Brain pericyte (primary cell): ENCODE measurements around the gene ADCK1.
"Not testable (repeated sequence)": the region's sequence is repeated elsewhere in the genome, so short reads cannot be mapped to it uniquely, and the experiment has no call there.

Source experiments
- DNase-seq: peaks from one replicate; pipeline ENCODE4 v3.0.0-alpha.2; 2012; ENCODE audit warnings: low read depth, low spot score

Gene ADCK1, protein sequence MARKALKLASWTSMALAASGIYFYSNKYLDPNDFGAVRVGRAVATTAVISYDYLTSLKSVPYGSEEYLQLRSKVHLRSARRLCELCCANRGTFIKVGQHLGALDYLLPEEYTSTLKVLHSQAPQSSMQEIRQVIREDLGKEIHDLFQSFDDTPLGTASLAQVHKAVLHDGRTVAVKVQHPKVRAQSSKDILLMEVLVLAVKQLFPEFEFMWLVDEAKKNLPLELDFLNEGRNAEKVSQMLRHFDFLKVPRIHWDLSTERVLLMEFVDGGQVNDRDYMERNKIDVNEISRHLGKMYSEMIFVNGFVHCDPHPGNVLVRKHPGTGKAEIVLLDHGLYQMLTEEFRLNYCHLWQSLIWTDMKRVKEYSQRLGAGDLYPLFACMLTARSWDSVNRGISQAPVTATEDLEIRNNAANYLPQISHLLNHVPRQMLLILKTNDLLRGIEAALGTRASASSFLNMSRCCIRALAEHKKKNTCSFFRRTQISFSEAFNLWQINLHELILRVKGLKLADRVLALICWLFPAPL

DNA sequence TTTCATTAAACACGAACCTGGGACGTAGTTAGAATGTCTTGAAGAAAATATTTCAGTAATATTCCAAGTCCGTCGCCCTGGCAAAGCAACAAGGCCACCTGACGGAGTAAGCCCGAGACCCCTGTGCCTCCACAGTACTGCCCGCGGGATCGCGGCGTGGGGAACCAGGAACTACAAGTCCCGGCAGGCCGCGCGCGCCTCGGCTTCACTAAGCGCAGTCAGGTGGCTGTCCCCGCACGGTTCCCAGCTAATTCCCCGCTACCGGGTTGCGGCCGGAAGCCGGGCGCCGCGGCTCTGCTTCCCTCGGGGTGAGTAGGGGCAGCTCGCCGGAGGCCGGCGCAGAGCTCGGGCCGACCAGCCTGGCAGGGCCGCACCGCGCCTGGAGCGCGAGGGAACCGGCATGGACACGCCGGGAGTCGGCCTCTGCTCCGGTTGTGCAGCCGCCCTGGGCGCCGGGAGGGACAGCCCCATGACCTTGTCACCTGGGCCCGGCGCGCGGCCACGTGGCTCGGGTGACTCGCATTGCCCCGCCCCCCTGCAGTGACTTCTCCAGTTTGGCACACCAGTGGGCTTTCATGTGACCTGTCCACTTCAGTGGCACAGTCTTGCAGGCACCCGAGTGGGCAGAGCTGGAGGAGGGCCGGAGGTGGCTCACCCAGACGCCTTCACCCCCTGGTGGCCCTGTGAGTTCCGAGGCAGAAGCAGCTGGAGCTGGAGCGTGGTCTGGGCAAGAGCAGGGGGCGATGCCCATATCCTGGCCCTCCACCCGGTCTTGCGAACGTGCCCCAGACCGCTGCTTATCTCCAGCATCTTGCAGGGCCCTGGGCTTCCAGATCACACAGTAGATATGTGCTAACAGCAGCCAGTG, at the start of gene ADCK1:
TSS of gene ADCK1 (plus strand) at position 247 of the 868 bp plus-strand sequence. CDS start 18,870 bp downstream, outside the sequence.
- peak; percentile 6 for DNase-seq

DNA sequence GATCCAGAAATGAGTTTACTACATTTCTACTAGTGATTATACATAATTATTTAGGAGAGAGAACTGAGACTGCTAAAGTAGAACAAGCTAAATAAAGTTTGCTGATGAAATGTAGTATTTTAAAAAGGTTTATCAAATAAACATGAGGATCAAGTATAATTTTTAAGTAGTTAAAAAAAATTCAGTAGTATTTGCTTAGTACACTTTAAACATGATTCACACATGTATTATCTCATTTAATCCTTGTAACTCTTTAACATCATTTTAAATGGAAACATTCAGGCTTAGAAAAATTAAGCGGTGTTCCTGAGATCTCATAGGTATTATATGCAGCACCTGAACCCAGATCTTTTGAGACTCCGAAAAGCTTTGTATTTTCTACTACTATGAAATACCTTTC, 47.6 kb upstream of the ADCK1 start:
- no peak for DNase-seq

DNA sequence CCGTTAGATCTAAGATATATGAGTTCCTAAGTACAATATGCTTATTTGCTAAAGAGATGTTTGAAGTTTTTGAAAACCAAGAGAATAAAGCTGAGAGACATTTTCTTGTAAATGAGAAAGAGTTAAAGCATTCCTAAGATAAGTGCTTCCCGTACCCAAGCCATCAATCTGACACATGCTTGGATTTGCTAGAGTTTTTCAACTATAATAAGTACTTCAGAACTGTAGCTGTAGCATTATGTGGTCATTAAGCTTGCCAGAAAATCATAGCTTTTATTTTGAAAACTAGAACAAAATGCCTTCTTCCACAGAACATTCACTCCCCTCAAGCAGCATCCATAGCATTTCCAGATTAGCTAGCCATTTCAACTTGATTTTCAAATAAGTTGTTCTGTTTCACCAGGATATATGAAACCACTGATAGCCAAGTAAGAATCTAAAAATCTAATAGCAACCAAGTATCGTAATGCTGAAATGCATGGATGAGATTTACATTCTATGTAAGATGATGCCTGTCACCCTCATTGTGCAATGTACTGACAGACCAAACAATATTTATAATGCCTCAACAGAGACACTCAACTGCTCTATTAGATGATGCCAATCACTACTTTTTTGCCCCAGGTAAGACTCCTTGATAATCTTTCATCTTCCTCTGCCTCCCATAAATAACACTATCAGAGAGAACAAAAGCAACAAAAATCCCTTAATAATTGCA, 47.0 kb upstream of the ADCK1 start:
- no peak for DNase-seq

DNA sequence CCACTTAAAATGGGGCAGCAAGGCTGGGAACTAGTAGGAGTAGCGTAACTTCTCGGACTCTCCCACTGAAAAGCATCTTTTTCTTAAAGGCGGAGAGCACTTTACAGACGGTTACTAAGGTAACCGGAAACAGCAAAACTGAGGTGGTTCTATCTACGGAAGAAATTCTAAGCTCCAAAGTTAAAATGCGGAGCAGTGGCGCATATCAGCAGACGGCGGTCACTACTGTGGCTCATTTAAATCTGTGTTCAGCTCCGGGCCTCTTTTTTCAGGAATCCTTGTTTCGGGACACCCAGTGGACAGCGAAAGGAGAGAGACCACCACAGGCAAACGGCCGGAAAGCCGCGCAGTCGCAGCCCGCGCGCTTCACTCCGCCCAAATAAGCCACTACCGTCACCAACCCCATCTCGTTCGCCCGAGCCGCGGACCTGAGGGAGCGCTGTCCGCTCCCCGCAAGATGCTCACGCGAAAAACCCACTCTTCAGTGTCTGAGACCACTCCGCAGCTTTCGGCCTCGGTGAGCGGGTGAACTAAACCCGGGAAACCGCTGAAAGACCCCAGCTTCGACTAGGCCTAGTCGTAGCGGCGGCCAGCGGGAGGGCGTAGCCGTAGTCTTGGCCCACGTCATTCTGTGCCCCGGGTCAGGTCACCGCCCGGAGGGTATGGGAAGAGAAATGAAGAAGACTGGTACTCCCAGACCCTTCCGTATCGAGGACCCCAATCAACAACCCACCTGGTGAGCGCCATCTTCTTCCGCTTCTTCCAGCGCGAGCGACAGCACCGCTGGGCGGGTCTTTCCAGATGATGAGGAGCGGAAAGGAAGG, 39.3 kb upstream of the ADCK1 start, which contains the start of gene SNW1:
TSS of gene SNW1 (minus strand) at position 776 of the 824 bp plus-strand sequence. CDS start at position 747, 29 bp downstream.
- DNase-seq, result peak; percentile 36

DNA sequence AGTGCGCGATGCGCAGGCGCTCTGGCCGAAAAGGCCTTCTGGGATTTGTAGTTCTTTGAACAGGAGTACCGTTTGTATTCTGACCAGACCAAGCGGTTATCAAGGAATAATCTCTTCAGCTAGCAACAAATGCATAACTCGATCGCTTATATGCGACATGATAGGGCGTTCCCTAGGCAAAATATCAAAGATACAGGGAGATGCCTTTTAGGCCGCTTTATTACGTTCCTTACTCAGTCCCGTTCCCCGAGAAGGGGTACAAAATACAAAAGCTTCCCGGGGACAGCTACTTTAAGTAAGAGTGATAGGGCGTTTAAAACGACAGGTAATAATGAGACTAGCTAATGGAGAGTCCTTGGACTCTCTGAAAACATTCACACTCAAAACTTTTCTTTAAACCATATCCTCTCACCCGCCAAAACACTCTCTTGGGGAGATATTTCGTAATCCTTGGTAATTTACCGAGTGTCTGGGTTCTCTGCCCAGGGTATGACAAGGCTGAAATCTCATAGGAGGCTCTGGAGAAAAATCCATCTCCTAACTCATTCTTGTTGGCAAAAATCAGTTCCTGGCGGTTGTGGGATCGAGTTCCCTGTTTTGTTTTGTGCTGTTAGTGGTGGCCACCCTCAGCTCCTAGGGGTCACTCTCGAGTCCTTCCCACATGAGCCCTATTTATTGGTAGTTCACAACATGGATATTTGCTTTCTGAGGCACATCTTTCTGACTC, 38.5 kb upstream of the ADCK1 start:
- peak; percentile 76 for DNase-seq

DNA sequence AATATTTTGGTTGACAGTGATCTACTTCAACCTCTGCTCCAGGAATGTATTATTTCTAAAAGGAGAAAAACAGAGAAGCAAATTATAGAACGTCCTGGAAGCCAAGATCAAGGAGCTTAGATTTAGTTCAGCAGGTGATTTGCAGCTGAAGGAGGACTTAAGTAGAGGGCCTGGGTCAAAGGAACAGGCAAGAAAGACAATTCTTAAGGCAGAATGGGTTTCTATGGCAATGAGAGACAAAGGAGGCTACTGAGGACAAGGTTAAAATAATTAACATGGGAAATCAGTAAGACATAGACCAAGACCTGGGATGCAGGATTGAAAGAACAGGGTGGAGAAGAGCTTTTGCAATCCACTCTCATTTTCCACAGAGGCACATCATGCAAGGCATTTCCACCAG, 36.6 kb upstream of the ADCK1 start:
- DNase-seq, result no peak

DNA sequence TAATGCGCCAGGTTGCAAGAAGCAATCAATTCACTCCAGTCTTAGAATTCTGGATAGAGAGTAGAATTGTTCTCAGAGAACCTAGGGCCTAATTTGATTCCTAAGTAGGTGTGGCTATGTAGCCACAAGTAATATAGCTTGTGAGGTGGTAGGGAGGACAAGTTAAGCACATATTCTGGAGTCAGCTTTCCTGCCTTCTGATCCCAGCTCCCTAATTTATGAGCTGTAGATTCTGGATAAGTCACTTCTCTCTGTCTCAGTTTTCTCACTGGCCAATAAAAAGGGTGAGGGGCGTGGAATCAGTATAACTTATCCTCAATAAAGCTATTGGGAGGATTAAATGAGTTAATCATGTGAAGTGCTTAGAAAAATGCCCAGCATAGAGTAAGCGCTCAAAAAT, 35.9 kb upstream of the ADCK1 start:
- DNase-seq, result no peak

DNA sequence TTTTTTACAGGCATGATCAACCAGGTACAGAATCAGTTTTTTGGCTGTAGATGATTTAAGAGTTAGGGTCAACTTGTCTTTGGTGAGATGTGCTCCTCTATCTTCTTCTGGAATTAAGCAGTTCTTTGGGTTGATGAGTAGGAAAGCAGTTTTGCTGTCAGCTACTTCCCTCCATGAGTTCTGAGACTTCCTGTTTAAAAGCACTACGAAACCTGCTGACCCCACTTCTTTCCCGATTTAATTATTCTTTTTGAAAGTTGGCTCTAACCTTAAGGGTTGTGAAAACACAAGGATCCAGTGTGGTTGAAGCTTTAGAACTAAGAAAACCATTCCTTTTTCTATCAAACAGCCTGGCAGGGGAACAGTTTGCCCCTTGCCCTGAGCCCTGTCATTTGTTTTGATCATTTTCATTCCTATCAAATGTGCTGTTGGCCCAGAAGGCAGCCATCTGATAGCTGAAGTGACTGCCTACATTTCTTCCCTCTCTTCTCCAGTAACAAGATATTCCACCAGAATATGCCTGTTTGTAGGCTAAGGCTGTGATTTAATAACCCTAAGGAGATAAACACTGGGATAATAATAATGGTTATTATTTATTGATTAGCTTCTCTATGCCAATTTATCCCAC, 31.4 kb upstream of the ADCK1 start:
- DNase-seq, result not testable (repeated sequence)

DNA sequence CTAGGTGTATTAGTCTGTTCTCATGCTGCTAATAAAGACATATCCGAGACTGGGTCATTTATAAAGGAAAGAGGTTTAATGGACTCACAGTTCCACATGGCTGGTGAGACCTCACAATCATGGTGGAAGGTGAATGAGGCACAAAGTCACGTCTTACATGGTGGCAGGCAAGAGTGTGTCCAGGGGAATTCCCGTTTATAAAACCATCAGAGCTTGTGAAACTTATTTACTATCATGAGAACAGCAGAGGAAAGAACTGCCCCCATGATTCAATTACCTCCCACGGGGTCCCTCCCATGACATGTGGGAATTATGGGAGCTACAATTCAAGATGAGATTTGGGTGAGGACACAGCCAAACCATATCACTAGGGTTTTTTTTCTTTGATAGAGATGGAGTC, 25.9 kb upstream of the ADCK1 start:
- DNase-seq, result not testable (repeated sequence)

DNA sequence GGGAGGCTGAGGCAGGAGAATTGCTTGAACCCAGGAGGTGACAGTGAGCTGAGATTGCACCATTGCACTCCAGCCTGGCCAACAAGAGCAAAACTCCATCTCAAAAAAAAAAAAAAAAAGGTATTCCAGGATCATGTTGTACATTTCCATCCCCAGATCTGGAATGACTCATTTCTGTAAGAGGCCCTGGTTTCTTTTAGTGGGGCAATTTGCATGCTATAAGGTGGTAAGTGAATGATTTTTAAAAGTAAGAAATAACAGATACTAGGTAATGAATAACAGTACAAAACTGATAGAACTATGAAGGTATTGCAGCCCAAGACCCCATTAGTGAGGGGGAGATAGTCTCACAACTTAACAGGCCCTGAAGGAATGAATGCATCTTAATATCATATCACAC, 17.7 kb upstream of the ADCK1 start:
- DNase-seq, result no peak

DNA sequence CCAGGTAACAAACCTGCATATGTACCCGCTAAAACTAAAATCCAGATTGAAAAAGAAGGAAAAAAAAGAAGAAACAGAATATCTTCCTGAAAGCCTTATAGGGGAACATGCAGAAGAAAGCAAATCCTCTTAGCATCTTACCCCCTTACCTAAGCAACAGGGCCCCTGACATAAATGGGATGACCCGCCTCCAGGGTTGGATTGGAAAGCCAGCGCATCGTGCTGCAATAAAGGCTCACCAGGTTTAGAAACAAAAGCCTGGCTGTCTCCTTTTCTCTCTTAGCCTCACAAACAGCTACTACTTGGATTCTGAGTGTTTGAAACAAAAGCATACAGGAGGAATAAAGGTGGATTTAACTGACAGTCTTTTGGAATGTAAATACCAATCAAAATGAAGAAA, 13.8 kb upstream of the ADCK1 start:
- DNase-seq, result no peak

DNA sequence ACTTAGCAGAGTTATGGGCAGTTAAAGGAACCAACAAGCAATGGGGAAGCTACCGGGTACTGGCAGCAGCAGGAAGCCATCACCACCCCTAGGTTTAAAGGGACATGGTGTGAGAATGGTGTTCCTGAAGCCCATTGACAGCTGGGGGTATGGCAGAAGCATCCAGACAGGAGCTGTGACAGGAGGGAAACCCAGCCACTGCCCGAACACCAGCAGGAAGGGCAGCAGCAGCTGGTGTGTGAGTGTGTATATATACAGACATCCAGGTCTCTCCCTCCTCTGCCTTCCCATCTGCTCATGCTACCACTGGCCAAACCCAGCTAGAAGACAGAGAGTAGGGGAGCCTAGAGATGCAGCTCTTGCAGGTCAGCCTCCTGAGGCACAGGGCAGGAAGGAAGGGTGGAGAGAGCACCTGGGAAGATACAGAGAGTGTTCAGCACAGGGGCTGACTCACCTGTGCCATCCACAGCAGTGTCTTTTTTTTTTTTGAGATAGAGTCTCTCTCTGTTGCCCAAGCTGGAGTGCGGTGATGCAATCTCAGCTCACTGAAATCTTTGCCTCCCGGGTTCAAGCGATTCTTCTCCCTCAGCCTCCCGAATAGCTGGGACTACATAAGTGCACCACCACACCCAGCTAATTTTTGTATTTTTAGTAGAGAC, 9.2 kb upstream of the ADCK1 start:
- DNase-seq, result no peak

DNA sequence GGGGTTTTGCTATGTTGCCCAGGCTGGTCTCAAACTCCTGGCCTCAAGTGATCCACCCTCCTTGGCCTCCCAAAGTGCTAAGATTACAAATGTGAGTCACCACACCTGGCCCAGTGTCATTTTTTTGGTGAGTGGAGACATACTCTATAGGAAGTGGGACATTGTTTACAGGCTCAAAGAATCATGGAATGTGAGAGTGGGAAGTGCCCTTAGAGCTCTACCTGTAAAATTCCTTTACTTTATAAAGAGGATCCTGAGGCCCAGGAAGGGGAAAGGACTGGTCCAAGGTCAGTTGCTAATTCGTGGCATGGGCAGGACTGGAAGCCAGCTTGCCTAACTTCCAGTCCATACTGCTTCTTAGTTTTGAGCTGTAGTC, 8.7 kb upstream of the ADCK1 start:
- no peak for DNase-seq

DNA sequence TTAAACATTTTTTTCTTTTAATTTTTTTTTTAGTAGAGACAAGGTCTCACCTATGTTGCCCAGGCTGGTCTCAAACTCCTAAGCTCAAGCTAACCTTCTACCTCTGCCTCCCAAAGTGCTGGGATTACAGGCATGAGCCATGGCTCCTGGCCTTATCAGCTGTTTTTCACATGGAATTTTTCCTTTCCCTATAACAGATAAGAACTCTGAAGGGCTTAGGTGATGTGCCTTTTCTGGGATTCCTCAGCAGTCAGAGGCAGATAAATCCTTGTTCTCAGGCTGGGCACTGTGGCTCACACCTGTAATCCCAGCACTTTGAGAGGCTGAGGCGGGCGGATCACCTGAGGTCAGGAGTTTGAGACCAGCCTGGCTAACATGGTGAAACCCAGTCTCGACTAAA, 6.7 kb upstream of the ADCK1 start:
- not testable (repeated sequence) for DNase-seq

DNA sequence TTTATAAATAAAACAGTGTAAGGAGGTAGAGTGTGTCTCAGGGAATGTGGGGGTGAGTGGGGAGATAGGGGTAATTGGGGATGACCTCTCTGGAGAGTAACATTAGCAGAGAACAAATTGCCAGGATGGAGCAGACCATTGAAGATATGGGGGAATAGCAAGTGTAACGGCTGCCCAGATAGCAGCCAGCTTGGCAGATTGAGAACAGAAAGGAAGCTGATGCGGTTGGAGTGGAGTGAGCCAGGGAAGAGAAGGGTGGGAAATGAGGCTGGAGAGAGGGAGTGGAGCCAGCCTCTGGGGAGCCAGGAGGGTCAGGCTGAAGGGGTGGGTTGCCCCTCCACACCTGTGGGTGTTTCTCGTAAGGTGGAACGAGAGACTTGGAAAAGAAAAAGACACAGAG, 5.6 kb upstream of the ADCK1 start:
- no peak for DNase-seq

DNA sequence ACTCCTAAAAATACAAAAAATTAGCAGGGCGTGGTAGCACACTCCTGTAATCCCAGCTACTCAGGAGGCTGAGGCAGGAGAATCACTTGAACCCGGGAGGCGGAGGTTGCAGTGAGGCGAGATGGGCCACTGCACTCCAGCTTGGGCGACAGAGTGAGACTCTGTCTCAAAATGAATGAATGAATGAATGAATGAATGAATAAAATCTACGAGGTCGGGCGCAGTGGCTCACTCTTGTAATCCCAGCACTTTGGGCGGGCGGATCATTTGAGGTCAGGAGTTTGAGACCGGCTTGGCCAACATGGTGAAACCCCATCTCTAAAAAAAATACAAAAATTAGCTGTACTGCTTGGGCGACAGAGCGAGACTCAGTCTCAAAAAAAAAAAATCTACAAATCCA, 453 bp upstream of the ADCK1 start:
- not testable (repeated sequence) for DNase-seq

DNA sequence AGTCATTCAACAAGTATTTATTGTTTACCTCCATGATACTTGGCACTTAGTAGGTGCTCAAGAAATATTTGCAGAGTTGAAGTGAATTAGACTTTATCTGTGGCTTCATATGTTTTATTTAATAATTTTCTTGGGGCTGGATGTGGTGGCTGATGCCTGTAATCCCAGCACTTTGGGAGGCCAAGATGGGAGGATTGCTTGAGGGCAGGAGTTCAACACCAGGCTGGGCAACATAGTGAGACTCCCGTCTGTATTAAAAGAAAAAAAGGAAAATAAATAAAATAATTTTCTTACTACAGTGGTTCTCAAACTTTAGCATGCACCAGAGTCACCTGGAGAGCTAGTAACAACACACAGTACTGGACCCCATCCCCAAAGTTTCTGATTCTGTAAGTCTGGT, 905 bp downstream of the ADCK1 start:
- no peak for DNase-seq

DNA sequence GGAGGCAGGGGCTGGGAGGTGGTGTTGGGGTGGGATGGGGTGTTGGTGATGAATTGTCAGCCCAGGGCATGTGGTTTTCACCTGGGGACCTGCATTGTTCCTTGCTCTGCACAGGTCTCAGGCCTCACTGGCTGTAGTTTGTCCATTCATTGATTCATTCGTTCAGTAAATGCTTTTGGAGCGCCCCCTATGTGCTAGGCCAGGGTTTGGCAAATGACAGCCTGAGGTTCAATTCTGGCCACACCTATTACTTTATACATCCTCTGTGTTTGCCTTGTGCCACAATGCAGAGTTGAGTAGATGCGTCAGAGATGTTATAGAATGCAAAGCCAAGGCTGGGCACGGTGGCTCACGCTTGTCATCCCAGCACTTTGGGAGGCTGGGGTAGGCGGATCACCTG, 4.7 kb downstream of the ADCK1 start:
- no peak for DNase-seq

DNA sequence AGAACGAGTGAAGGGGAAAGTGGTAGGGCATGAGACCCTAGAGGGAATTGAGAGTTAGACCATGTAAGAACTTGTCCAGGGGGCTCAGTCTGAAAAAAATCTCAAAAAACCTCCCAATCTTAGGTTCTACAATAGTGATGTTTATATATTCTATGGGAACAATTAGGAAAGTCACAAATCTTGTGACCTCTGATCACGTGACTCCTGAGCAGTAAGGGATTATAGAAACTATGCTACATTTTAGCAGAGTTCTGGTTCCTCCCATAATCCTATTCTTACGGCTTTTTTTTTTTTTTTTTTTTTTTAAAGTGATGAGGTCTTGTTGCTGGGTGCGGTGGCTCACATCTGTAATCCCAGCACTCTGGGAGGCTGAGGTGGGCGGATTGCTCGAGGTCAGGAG, 5.8 kb downstream of the ADCK1 start:
- DNase-seq, result no peak
